GM23338 (cell line): ENCODE data around the gene PNLIPRP2. TPM values are rescaled to one million over a fixed set of nuclear protein-coding genes. Genes with fewer than 3 reads are reported as not detected.

Experiments used
- CTCF ChIP-seq, 2 experiments: fragments of 200-600 bp in 1 of 2; sonication (generic) in 1 of 2; conservative IDR thresholded peaks; 2 replicates each; pipeline versions ENCODE4 v1.5.1 to v1.6.1; 2016 to 2017; ENCODE audit warnings: antibody characterized with exemption in 2 of 2, low read depth in 2 of 2, mild to moderate bottlenecking in 2 of 2, moderate library complexity in 1 of 2
- REST ChIP-seq: IDR thresholded peaks from one replicate; pipeline ENCODE4 v1.6.1; 2018; ENCODE audit warnings: antibody characterized with exemption; ENCODE audit not compliant: unreplicated experiment
- ZNF462 ChIP-seq: fragments of 250-450 bp; sonication (Bioruptor Pico); IDR thresholded peaks from 2 replicates; pipeline ENCODE4 v1.5.0; 2020; ENCODE audit warnings: mild to moderate bottlenecking, moderate library complexity
- polyA plus RNA-seq: library from polyadenylated mRNA; unstranded; fragments of >200 nt; fragmentation: Nextera tagmentation; extraction: Ambion mirVana; gene quantifications from 2 replicates; pipeline ENCODE4 v1.2.1, GENCODE V29; 2016
- total RNA-seq: library from RNA; depleted of rRNA; stranded (reverse); fragments of >200 nt; shearing (Covaris generic); gene quantifications from 2 replicates; pipeline ENCODE4 v1.2.3, GENCODE V29; 2014

Gene PNLIPRP2
- total and polyA plus RNA-seq, 2 experiments from 2014 or later = 0.24 TPM; not detected in 1

- TF ChIP-seq ZNF462 (no peak), CTCF (conservative IDR thresholded peaks at IDR 0.05; ENCODE audit: low read depth in 2 of 2) (no peak), REST (no peak)
These were observed 28.1 kb downstream of the PNLIPRP2 start (continued) for GRCh38 chr10:116648903-116649302.
